ENCODE results near the gene SH2D1B. TPM values are rescaled to one million over a fixed set of nuclear protein-coding genes. Genes with fewer than 3 reads are reported as not detected.

SH2D1B gene
- 0.13 to 0.27 TPM (median 0.15 TPM) in 4 of 5 replicates, not detected in the other for total RNA-seq (2022; extraction: Qiagen RNA extraction)

GRCh38 chr1:162412002-162412401 is at the start of gene SH2D1B:
Gene SH2D1B, minus strand, starts transcription at chr1:162412136. Its CDS starts 120 bp downstream, at chr1:162412016.

GRCh38 chr1:162381383-162381782 is 30.6 kb downstream of the SH2D1B start, which contains the start of gene C1orf226:
Gene C1orf226, plus strand, starts transcription at chr1:162381728. Its CDS starts 174 bp downstream, at chr1:162381902.

GRCh38 chr1:162376691-162377090 is 35.2 kb downstream of the SH2D1B start, which contains the start of gene SPATA46:
Gene SPATA46, minus strand, starts transcription at chr1:162376854. Its CDS starts 64 bp downstream, at chr1:162376790.

Other genes with a start within 250 kb of the SH2D1B start
- not detected in 5 replicates for gene SPATA46, start 35.3 kb downstream of the SH2D1B start, total RNA-seq (2022; extraction: Qiagen RNA extraction)
- 0.77 to 1.2 TPM (median 0.93 TPM) in 5 replicates for gene C1orf226, start 30.4 kb downstream of the SH2D1B start, total RNA-seq (2022; extraction: Qiagen RNA extraction)
- gene UHMK1, start 85.7 kb upstream of the SH2D1B start, total RNA-seq (2022; extraction: Qiagen RNA extraction): 14.9 to 19.9 TPM (median 18.7 TPM) in 5 replicates
- gene UAP1, start 149.6 kb upstream of the SH2D1B start, total RNA-seq (2022; extraction: Qiagen RNA extraction): 28.2 to 43.9 TPM (median 32.0 TPM) in 5 replicates
- 0.21 to 0.57 TPM (median 0.41 TPM) in 5 replicates for gene DDR2, start 220.3 kb upstream of the SH2D1B start, total RNA-seq (2022; extraction: Qiagen RNA extraction)